Thyroid gland (tissue), 4 donors: ENCODE data around the gene MRPS14.

Experiments
- CTCF ChIP-seq, 6 experiments: fragments of 200-600 bp in 3 of 6; fragments of 450-650 bp in 3 of 6; sonication (generic) in 3 of 6; IDR thresholded peaks; one replicate each; pipeline ENCODE4 v1.5.1; 2016 to 2019; ENCODE audit warnings: antibody characterized with exemption in 6 of 6, mild to moderate bottlenecking in 2 of 6, inconsistent platforms in 1 of 6, moderate library complexity in 1 of 6
- POLR2A ChIP-seq, 2 donors: fragments of 450-650 bp; IDR thresholded peaks; one replicate each; pipeline ENCODE4 v1.6.1; 2017; ENCODE audit warnings: antibody characterized with exemption in 2 of 2, mild to moderate bottlenecking in 2 of 2, moderate library complexity in 1 of 2

- TF ChIP-seq CTCF (IDR thresholded peaks at IDR 0.05) (no peak), POLR2A (IDR thresholded peaks at IDR 0.05) (no peak)
These were observed 13.7 kb downstream of the MRPS14 start for GRCh38 chr1:175009532-175009931.
